ENCODE results near the gene TRIM2. TPM values are rescaled to one million over a fixed set of nuclear protein-coding genes. Genes with fewer than 3 reads are reported as not detected.

TRIM2 gene
- total and polyA plus RNA-seq, 2 donors from 2014 or later: 23.3 to 122 TPM

GRCh38 chr4:153314915-153315314 is 110.7 kb downstream of the TRIM2 start:
- FAIRE-seq (no peak), DNase-seq (no peak)
- Histone ChIP-seq H3K9ac (ENCODE audit: low read length in 3 of 3) (no peak overlapping the region), H3K27ac (ENCODE audit: low read depth in 2 of 2, low read length in 2 of 2) (no peak overlapping the region), H3K4me1 (ENCODE audit: control insufficient read depth in 2 of 3, insufficient read depth in 2 of 3, low read depth in 1 of 3, low read length in 3 of 3) (peaks cover 0 to 2% (median 0%) of the 10 kb centered on the region in 3 donors), H3K27me3 (ENCODE audit: control insufficient read depth, insufficient read depth, low read length) (no peaks in the 10 kb centered on the region), H3K4me3 (ENCODE audit: low read length in 3 of 3) (no peak overlapping the region), H3K36me3 (ENCODE audit: control insufficient read depth in 2 of 3, insufficient read depth in 3 of 3, low read length in 3 of 3) (no peaks in the 10 kb centered on the region), H3K9me3 (ENCODE audit: control insufficient read depth in 2 of 3, insufficient read depth in 1 of 3, low read length in 3 of 3) (no peaks in the 10 kb centered on the region)
- intact Hi-C loops (cut with DNase I): no loop called here
- TF ChIP-seq CTCF (IDR thresholded peaks at IDR 0.05; ENCODE audit: borderline replicate concordance, extremely low read depth, insufficient read depth): no peak

- intact Hi-C loops (cut with DNase I): no loop called here
- Histone ChIP-seq H3K4me1 (ENCODE audit: control insufficient read depth in 2 of 3, insufficient read depth in 2 of 3, low read depth in 1 of 3, low read length in 3 of 3) (no peaks in the 10 kb centered on the region), H3K9me3 (ENCODE audit: control insufficient read depth in 2 of 3, insufficient read depth in 1 of 3, low read length in 3 of 3) (no peaks in the 10 kb centered on the region), H3K9ac (ENCODE audit: low read length in 3 of 3) (no peak overlapping the region), H3K4me3 (ENCODE audit: low read length in 3 of 3) (no peak overlapping the region), H3K36me3 (ENCODE audit: control insufficient read depth in 2 of 3, insufficient read depth in 3 of 3, low read length in 3 of 3) (peaks cover 0 to 7% (median 0%) of the 10 kb centered on the region in 3 donors), H3K27me3 (ENCODE audit: control insufficient read depth, insufficient read depth, low read length) (no peaks in the 10 kb centered on the region), H3K27ac (ENCODE audit: low read depth in 2 of 2, low read length in 2 of 2) (no peak overlapping the region)
- DNase-seq (peak in 2 of 5 donors; percentile 78 to 86), FAIRE-seq (peak; percentile 91)
- peak; percentile 76 for TF ChIP-seq CTCF (IDR thresholded peaks at IDR 0.05; ENCODE audit: borderline replicate concordance, extremely low read depth, insufficient read depth)
Observed at GRCh38 chr4:153318696-153319320, 114.6 kb downstream of the TRIM2 start.

GRCh38 chr4:153322791-153323190 is 118.5 kb downstream of the TRIM2 start:
- Histone ChIP-seq H3K27ac (ENCODE audit: low read depth in 2 of 2, low read length in 2 of 2) (no peak overlapping the region), H3K4me3 (ENCODE audit: low read length in 3 of 3) (no peak overlapping the region), H3K9me3 (ENCODE audit: control insufficient read depth in 2 of 3, insufficient read depth in 1 of 3, low read length in 3 of 3) (no peaks in the 10 kb centered on the region), H3K4me1 (ENCODE audit: control insufficient read depth in 2 of 3, insufficient read depth in 2 of 3, low read depth in 1 of 3, low read length in 3 of 3) (no peaks in the 10 kb centered on the region), H3K27me3 (ENCODE audit: control insufficient read depth, insufficient read depth, low read length) (no peaks in the 10 kb centered on the region), H3K36me3 (ENCODE audit: control insufficient read depth in 2 of 3, insufficient read depth in 3 of 3, low read length in 3 of 3) (peaks cover 0 to 7% (median 5%) of the 10 kb centered on the region in 3 donors), H3K9ac (ENCODE audit: low read length in 3 of 3) (no peak overlapping the region)
- FAIRE-seq (no peak), DNase-seq (no peak)
- intact Hi-C loops (cut with DNase I): loop anchor here (10.0 kb wide), 1 partner anchor 178 kb away; no protein-coding TSS in a partner anchor
- no peak for TF ChIP-seq CTCF (IDR thresholded peaks at IDR 0.05; ENCODE audit: borderline replicate concordance, extremely low read depth, insufficient read depth)

Measured in kidney (tissue), 14 donors.